Measurements from ENCODE around the gene HSD11B1. TPM values are rescaled to one million over a fixed set of nuclear protein-coding genes. Genes with fewer than 3 reads are reported as not detected.

The HSD11B1 gene
- polyA plus RNA-seq, 3 donors: 0.29 to 0.39 (median 0.33) TPM

- no peak for DNase-seq (ENCODE audit: low read depth in 3 of 3, low spot score in 2 of 3)
Observed at GRCh38 chr1:209778102-209778501, 73.5 kb downstream of the HSD11B1 start.

GRCh38 chr1:209780268-209780667 lies 75.6 kb downstream of the HSD11B1 start:
- no peak for DNase-seq (ENCODE audit: low read depth in 3 of 3, low spot score in 2 of 3)

- DNase-seq (ENCODE audit: low read depth in 3 of 3, low spot score in 2 of 3): no peak
Observed at GRCh38 chr1:209783386-209783785, 78.7 kb downstream of the HSD11B1 start.

Other genes starting within 250 kb of the HSD11B1 start
- gene CAMK1G, start 121.1 kb upstream of the HSD11B1 start, polyA plus RNA-seq (ENCODE audit: insufficient read length in 3 of 3): 1 to 10 TPM; 5.6 to 6.3 (median 6.2) TPM
- 1 to 10 TPM in 1 of 3 donors, under 1 TPM in 2; 0.76 to 1.4 (median 0.92) TPM for gene LAMB3, start 52.4 kb upstream of the HSD11B1 start, polyA plus RNA-seq (ENCODE audit: insufficient read length in 3 of 3)
- 10 to 100 TPM in 2 of 3 donors, 1 to 10 TPM in 1; 9.3 to 13.7 (median 12.0) TPM for gene G0S2, start 29.4 kb upstream of the HSD11B1 start, polyA plus RNA-seq (ENCODE audit: insufficient read length in 3 of 3)
- gene TRAF3IP3, start 51.2 kb downstream of the HSD11B1 start, polyA plus RNA-seq (ENCODE audit: insufficient read length in 3 of 3): 1 to 10 TPM; 1.6 to 2.0 (median 1.9) TPM
- gene C1orf74, start 79.7 kb downstream of the HSD11B1 start, polyA plus RNA-seq (ENCODE audit: insufficient read length in 3 of 3): 1 to 10 TPM; 3.6 to 4.3 (median 4.1) TPM
- 10 to 100 TPM; 17.3 to 20.7 (median 19.4) TPM for gene IRF6, start 101.3 kb downstream of the HSD11B1 start, polyA plus RNA-seq (ENCODE audit: insufficient read length in 3 of 3)
- 10 to 100 TPM in 2 of 3 donors, 1 to 10 TPM in 1; 9.9 to 11.1 (median 11.0) TPM for gene UTP25, start 123.1 kb downstream of the HSD11B1 start, polyA plus RNA-seq (ENCODE audit: insufficient read length in 3 of 3)
- under 1 TPM; 0.20 to 0.33 (median 0.25) TPM for gene SYT14, start 233.4 kb downstream of the HSD11B1 start, polyA plus RNA-seq (ENCODE audit: insufficient read length in 3 of 3)

All from right renal cortex interstitium (tissue), 3 donors.